Ectodermal cell (in vitro differentiated cells): Measurements from ENCODE around the gene SYCP2. TPM values are rescaled to one million over a fixed set of nuclear protein-coding genes. Genes with fewer than 3 reads are reported as not detected.
A peak's percentile ranks its signal among the peaks of the same experiment; 100 is the strongest.

Experiments used
- H3K27ac ChIP-seq: 2 replicates; pipeline ENCODE4 v1.7.0; 2013; ENCODE audit warnings: mild to moderate bottlenecking, low read depth, low read length; ENCODE audit not compliant: insufficient read depth, poor library complexity, severe bottlenecking
- H3K27me3 ChIP-seq: 2 replicates; pipeline ENCODE4 v1.7.0; 2013; ENCODE audit warnings: mild to moderate bottlenecking, low read length; ENCODE audit not compliant: insufficient read depth, control insufficient read depth, poor library complexity, severe bottlenecking
- H3K36me3 ChIP-seq: one replicate; pipeline ENCODE4 v1.7.0; 2013; ENCODE audit warnings: low read length; ENCODE audit not compliant: control insufficient read depth, insufficient read depth
- H3K4me1 ChIP-seq: one replicate; pipeline ENCODE4 v1.7.0; 2013; ENCODE audit warnings: low read length; ENCODE audit not compliant: control insufficient read depth, insufficient read depth
- H3K4me3 ChIP-seq: 2 replicates; pipeline ENCODE4 v1.7.0; 2013; ENCODE audit warnings: low read depth, low read length, control low read depth; ENCODE audit not compliant: insufficient read depth
- H3K9me3 ChIP-seq: 2 replicates; pipeline ENCODE4 v1.7.0; 2013; ENCODE audit warnings: mild to moderate bottlenecking, low read length, moderate library complexity; ENCODE audit not compliant: control insufficient read depth
- WGBS, 2 experiments: methylation state at CpG; one replicate each; pipeline ENCODE4 v1.1.7; 2013; ENCODE audit warnings: missing lambda C conversion rate in 2 of 2; 5-methylcytosine and 5-hydroxymethylcytosine counted together
- polyA plus RNA-seq, 4 experiments: library from polyadenylated mRNA; stranded (reverse); fragments of 50-300 nt; gene quantifications; one replicate each; pipeline ENCODE4 v1.2.3, GENCODE V29; 2013

The SYCP2 gene
- 0.63 TPM for polyA plus RNA-seq (2013, experiment 1 of 4)
- polyA plus RNA-seq (2013, experiment 2 of 4) = 0.62 TPM
- 0.53 TPM for polyA plus RNA-seq (2013, experiment 3 of 4)
- polyA plus RNA-seq (2013, experiment 4 of 4) = 0.20 TPM

- Histone ChIP-seq H3K4me1 (peaks cover 7% of the 10 kb centered on the region), H3K4me3 (peak within 1 kb of the TSS; percentile 41), H3K9me3 (no peaks in the 10 kb centered on the region), H3K36me3 (no peaks in the 10 kb centered on the region), H3K27me3 (peaks cover 41% of the 10 kb centered on the region), H3K27ac (no peak within 1 kb of the TSS)
- WGBS, 2 experiments = 83 to 84% methylated on average over 64 of the region's 65 CpGs
These were observed at the start of gene SYCP2 for GRCh38 chr20:59933296-59933848. Gene SYCP2 (minus strand): TSS chr20:59933637. CDS start chr20:59922413, 11,224 bp downstream.

GRCh38 chr20:59983076-59983475 lies 49.6 kb upstream of the SYCP2 start:
- no peaks in the 10 kb centered on the region for H3K36me3 ChIP-seq
- WGBS, 2 experiments = 96% methylated on average over 7 of the region's 9 CpGs
- no peaks in the 10 kb centered on the region for H3K27me3 ChIP-seq
- H3K4me1 ChIP-seq = peaks cover under 1% of the 10 kb centered on the region
- no peak overlapping the region for H3K4me3 ChIP-seq
- H3K27ac ChIP-seq = no peak overlapping the region
- H3K9me3 ChIP-seq = no peaks in the 10 kb centered on the region

GRCh38 chr20:59977086-59977485 lies 43.6 kb upstream of the SYCP2 start:
- Histone ChIP-seq H3K36me3 (no peaks in the 10 kb centered on the region), H3K27ac (no peak overlapping the region), H3K27me3 (no peaks in the 10 kb centered on the region), H3K4me1 (no peaks in the 10 kb centered on the region), H3K9me3 (no peaks in the 10 kb centered on the region), H3K4me3 (no peak overlapping the region)
- 94 to 96% methylated on average over 8 of the region's 9 CpGs for WGBS, 2 experiments

- Histone ChIP-seq H3K4me1 (no peaks in the 10 kb centered on the region), H3K9me3 (no peaks in the 10 kb centered on the region), H3K27ac (no peak overlapping the region), H3K36me3 (no peaks in the 10 kb centered on the region), H3K27me3 (no peaks in the 10 kb centered on the region), H3K4me3 (no peak overlapping the region)
- 92% methylated on average over 5 to 6 of the region's 6 CpGs for WGBS, 2 experiments
These were observed 42.8 kb upstream of the SYCP2 start for GRCh38 chr20:59976156-59976782.

GRCh38 chr20:59972037-59972801 lies 38.8 kb upstream of the SYCP2 start:
- WGBS, 2 experiments = 94 to 95% methylated on average over 12 of the region's 12 CpGs
- Histone ChIP-seq H3K27me3 (no peaks in the 10 kb centered on the region), H3K36me3 (no peaks in the 10 kb centered on the region), H3K4me3 (no peak overlapping the region), H3K4me1 (no peaks in the 10 kb centered on the region), H3K9me3 (no peaks in the 10 kb centered on the region), H3K27ac (no peak overlapping the region)

GRCh38 chr20:59971428-59971827 lies 38.0 kb upstream of the SYCP2 start:
- Histone ChIP-seq H3K27ac (no peak overlapping the region), H3K4me1 (no peaks in the 10 kb centered on the region), H3K27me3 (no peaks in the 10 kb centered on the region), H3K4me3 (no peak overlapping the region), H3K9me3 (no peaks in the 10 kb centered on the region), H3K36me3 (no peaks in the 10 kb centered on the region)
- 88% methylated on average over 1 of the region's 1 CpG; no CpG with 5 or more reads in 1 of the 2 experiments for WGBS, 2 experiments

GRCh38 chr20:59966428-59966827 lies 33.0 kb upstream of the SYCP2 start:
- 84 to 85% methylated on average over 2 of the region's 3 CpGs for WGBS, 2 experiments
- H3K27ac ChIP-seq = no peak overlapping the region
- H3K4me1 ChIP-seq = no peaks in the 10 kb centered on the region
- H3K36me3 ChIP-seq = no peaks in the 10 kb centered on the region
- no peaks in the 10 kb centered on the region for H3K27me3 ChIP-seq
- H3K4me3 ChIP-seq = no peak overlapping the region
- H3K9me3 ChIP-seq = no peaks in the 10 kb centered on the region

GRCh38 chr20:59962155-59962554 lies 28.7 kb upstream of the SYCP2 start:
- no peaks in the 10 kb centered on the region for H3K27me3 ChIP-seq
- H3K36me3 ChIP-seq = no peaks in the 10 kb centered on the region
- H3K4me3 ChIP-seq = no peak overlapping the region
- 90 to 91% methylated on average over 6 of the region's 6 CpGs for WGBS, 2 experiments
- no peaks in the 10 kb centered on the region for H3K9me3 ChIP-seq
- H3K27ac ChIP-seq = no peak overlapping the region
- H3K4me1 ChIP-seq = no peaks in the 10 kb centered on the region

GRCh38 chr20:59961423-59961822 lies 28.0 kb upstream of the SYCP2 start:
- Histone ChIP-seq H3K4me3 (no peak overlapping the region), H3K9me3 (no peaks in the 10 kb centered on the region), H3K27ac (no peak overlapping the region), H3K27me3 (no peaks in the 10 kb centered on the region), H3K4me1 (no peaks in the 10 kb centered on the region), H3K36me3 (no peaks in the 10 kb centered on the region)
- 92 to 93% methylated on average over 2 of the region's 2 CpGs for WGBS, 2 experiments

- Histone ChIP-seq H3K4me1 (no peaks in the 10 kb centered on the region), H3K4me3 (no peak overlapping the region), H3K27me3 (no peaks in the 10 kb centered on the region), H3K27ac (no peak overlapping the region), H3K36me3 (no peaks in the 10 kb centered on the region), H3K9me3 (no peaks in the 10 kb centered on the region)
- 86 to 87% methylated on average over 4 of the region's 4 CpGs for WGBS, 2 experiments
These were observed 25.2 kb upstream of the SYCP2 start for GRCh38 chr20:59958626-59959025.
